ENCODE measurements around the gene SAMD13.

SAMD13 gene

GRCh38 chr1:84301004-84301784 is at the start of gene SAMD13:
TSS of gene SAMD13 (plus strand) at chr1:84301708. CDS start at chr1:84303235, 1,527 bp downstream.
- DNase-seq (ENCODE audit: low spot score), result no peak

DNA sequence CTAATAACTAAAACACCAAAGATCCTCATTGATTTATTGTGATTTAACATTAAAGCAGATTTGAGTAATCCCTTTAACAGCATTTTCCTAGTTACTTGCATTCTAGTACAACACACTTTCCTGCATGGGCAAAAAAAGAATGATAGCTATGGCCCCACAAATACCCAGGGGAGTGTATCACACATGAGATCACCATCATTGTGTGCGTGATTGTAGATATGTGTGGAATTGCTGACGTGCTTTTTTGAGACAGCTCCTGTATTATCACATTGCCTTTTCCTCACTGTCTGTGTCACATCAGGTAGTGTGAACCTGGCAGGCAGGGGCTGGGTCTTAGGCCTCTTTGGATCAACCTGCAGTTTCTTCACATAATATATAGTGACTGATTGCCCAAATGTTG is 48.5 kb upstream of the SAMD13 start:
- no peak for DNase-seq (ENCODE audit: low spot score)

DNA sequence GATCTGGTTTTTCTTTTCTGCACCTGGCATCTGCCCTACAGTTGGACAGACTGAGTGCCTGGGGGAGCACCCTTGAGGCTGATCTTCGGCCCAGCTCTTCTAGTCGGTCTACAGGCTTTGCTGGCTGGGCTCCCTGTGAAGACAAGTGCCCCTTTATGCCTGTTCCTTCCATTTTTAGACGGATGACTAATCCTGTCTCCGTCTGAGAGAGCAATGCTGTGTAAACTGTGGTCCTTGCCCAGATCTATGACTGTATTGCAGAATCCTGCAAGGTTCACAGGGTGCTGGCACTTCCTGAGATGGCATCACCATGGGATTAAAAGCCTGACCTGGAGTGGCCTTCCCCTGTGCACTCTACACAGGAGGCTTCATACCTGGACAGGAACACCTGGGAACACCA is 47.6 kb upstream of the SAMD13 start:
- no peak for DNase-seq (ENCODE audit: low spot score)

GRCh38 chr1:84254703-84255238 is 46.7 kb upstream of the SAMD13 start:
- DNase-seq (ENCODE audit: low spot score), result no peak

- DNase-seq (ENCODE audit: low spot score), result no peak
Observed at GRCh38 chr1:84255582-84255981, 45.9 kb upstream of the SAMD13 start.

GRCh38 chr1:84257617-84258016 is 43.9 kb upstream of the SAMD13 start:
- no peak for DNase-seq (ENCODE audit: low spot score)

- DNase-seq (ENCODE audit: low spot score), result no peak
Observed at GRCh38 chr1:84259376-84259775, 42.1 kb upstream of the SAMD13 start.

DNA sequence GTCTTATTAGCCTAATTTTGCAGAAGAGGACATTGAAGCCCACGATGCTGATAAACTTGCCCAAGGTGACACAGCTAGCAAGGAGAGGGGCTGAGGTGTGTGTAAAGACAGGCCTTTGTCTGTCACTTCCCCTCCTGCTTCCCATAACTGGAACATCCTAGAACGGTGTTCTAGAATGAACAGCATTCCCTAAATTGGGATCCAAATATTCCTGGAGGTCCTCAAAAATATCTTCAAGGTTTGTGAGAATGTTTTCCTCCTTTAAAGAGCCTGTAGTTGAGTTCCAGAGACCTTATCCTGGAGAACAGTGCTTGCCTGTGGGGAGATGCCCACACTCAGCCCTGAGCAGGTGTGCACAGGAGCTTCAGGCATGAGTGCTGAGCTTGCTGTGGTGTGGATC is 41.5 kb upstream of the SAMD13 start:
- DNase-seq (ENCODE audit: low spot score), result no peak

- DNase-seq (ENCODE audit: low spot score), result no peak
Observed at GRCh38 chr1:84260852-84261518, 40.5 kb upstream of the SAMD13 start.

- no peak for DNase-seq (ENCODE audit: low spot score)
Observed at GRCh38 chr1:84264961-84265360, 36.5 kb upstream of the SAMD13 start.

DNA sequence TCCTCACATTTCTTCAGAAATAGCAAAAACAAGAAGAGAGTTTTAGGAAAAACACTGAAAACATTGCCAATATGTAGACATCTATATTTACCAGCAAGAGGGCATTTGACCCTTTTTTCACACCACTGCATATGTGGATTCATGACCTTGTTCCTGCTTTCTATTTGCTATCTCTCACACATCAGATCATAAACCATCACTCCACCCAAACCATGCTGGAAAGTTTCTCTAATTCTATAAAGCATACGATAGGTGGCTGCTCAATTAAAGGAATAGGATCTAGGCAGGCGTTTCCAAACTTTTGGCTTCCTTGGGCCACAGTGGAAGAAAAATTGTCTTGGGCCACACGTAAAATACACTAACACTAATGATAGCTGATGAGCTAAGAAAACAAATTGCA is 35.6 kb upstream of the SAMD13 start:
- DNase-seq (ENCODE audit: low spot score), result no peak

DNA sequence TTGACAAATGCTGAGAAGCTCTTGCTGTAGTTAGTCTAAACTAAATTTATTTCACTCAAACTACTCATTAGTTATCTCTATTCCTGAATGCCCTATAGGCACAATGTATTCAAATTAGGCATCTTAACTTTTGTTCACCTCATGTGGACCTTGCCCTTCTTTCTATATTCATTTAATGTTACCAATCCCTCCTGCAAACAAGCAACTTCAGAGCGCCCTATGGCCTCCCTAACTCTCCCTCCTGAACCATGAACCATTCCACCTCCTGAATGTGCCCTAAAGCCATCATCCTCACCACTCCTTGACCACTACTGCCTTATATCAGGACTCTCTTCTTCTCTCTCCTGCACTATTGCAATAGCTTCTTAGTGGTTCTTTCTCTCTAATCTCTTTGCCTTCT is 34.8 kb upstream of the SAMD13 start:
- no peak for DNase-seq (ENCODE audit: low spot score)

- no peak for DNase-seq (ENCODE audit: low spot score)
Observed at GRCh38 chr1:84267476-84267875, 34.0 kb upstream of the SAMD13 start.

GRCh38 chr1:84268346-84268745 is 33.2 kb upstream of the SAMD13 start:
- no peak for DNase-seq (ENCODE audit: low spot score)

DNA sequence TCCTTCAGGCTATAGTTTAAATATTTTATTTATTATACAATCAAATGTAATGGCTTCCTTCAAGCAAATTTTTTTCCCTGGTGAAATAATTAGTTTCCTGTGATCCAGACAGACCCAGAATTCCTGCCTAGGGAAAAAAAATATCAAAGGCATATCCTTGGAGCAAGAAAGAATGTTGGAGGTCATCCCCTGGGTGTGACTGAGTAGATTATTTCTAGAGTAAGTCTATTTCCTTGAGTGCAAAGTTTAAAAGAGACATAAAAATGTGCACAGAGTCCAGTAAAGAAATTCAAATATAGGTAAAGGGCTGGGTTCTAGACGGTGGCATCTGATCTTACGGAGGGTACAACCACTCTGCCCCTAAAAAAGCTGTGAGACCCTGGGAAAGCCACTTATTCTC is 32.2 kb upstream of the SAMD13 start:
- DNase-seq (ENCODE audit: low spot score), result no peak

- peak; percentile 54 for DNase-seq (ENCODE audit: low spot score)
Observed at GRCh38 chr1:84271441-84272151, 29.9 kb upstream of the SAMD13 start.

DNA sequence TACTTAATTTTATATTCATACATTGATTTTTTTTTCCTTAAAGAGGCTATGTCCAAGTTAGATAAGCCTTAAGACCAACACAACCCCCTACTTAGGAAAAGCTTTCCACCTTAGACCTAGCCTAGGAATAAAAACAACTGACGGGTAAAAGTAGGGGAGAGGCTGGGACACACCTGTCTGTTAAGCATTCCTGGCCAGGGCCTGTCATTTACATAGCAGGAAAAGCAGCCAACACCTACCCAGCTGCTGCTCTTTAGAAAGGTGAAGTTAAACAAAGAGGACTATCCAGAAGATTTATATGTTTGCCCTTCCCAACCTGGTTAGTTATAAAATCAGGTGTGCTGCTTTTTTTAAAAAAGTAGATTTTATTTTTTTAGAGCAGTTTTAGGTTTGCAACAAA is 29.1 kb upstream of the SAMD13 start:
- DNase-seq (ENCODE audit: low spot score), result no peak

GRCh38 chr1:84277343-84278059 is 24.0 kb upstream of the SAMD13 start:
- no peak for DNase-seq (ENCODE audit: low spot score)

DNA sequence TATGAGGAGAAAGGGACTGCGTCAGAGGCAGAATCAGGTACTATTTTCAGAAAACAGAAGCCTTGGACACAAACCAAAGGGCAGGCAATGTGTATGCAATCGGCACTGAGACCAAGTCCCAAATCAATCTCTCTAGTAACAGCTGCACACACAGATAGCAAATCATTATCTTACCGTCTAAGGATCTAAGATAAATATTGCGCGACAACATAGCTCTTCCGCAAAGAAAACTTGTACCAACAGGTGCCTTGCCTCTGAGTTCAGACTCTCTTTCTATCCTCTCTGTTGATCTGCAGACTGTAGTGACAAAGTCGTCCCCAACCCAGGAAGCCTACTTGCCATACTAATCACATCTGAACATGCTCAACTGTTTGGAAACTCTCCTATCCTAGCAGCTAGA is 22.6 kb upstream of the SAMD13 start:
- no peak for DNase-seq (ENCODE audit: low spot score)

DNA sequence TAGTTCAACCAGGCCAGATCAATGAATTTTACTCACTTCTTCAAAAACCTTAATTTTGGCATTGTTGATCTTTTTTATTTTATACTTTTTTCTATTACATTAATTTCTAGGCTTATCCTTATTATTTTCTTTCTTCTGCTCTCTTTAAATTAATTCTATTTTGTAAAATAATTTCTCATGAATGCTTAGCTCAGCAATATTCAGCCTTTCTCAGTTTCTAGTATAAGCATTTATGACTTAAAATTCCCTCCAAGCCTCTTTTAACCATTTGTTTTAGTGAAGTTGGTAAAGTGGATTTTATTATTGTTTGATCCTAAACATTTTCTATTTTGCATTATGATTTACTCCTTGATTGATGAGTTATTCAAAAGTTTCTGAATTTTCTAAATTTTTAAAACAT is 20.6 kb upstream of the SAMD13 start:
- no peak for DNase-seq (ENCODE audit: low spot score)

- no peak for DNase-seq (ENCODE audit: low spot score)
Observed at GRCh38 chr1:84282780-84283333, 18.7 kb upstream of the SAMD13 start.

GRCh38 chr1:84283381-84283780 is 18.1 kb upstream of the SAMD13 start:
- DNase-seq (ENCODE audit: low spot score), result no peak
